Thyroid gland (tissue), 4 donors: ENCODE results near the gene PARD3.

Source experiments
- CTCF ChIP-seq, 6 experiments: fragments of 200-600 bp in 3 of 6; fragments of 450-650 bp in 3 of 6; sonication (generic) in 3 of 6; IDR thresholded peaks; one replicate each; pipeline ENCODE4 v1.5.1; 2016 to 2019; ENCODE audit warnings: antibody characterized with exemption in 6 of 6, mild to moderate bottlenecking in 2 of 6, inconsistent platforms in 1 of 6, moderate library complexity in 1 of 6
- POLR2A ChIP-seq, 2 donors: fragments of 450-650 bp; IDR thresholded peaks; one replicate each; pipeline ENCODE4 v1.6.1; 2017; ENCODE audit warnings: antibody characterized with exemption in 2 of 2, mild to moderate bottlenecking in 2 of 2, moderate library complexity in 1 of 2

GRCh38 chr10:34699904-34700517, 115.1 kb downstream of the PARD3 start:
- TF ChIP-seq CTCF (IDR thresholded peaks at IDR 0.05) = no peak
- TF ChIP-seq POLR2A (IDR thresholded peaks at IDR 0.05) = no peak
